ENCODE measurements around the gene MEGF11.

Gene MEGF11

DNA sequence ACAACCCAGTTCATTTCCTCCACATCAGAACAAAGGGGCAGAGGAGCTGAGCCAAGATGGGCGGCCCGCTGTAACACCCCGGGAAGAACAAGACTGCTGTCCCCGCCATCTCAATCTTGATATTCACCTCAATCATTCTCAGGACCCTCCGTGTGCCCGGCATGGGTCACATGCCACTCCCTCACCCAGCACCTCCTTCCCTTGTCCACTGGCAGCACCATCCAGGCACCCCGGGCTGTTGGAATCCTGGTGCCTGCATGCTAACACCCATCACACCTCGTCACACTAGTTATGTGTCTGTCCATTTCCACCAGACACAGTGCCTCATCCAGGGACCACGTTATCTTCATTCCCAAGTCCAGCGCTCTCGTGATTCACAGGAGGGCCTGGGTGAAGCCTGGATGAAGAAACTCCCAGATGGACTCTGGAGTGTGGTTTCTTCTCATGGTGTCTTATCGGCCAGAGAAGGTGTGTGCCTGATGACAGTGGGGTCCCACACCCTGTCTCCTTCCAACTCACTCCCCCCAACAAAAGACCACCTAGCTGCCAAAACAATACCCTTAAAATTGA is 16.7 kb downstream of the MEGF11 start:
- no peak overlapping the region for H3K9ac ChIP-seq (ENCODE audit: low read length)
- H3K27ac ChIP-seq (ENCODE audit: low read depth, low read length, poor library complexity, severe bottlenecking), result no peak overlapping the region
- H3K4me2 ChIP-seq (ENCODE audit: low read length), result no peak overlapping the region
- H2AFZ ChIP-seq (ENCODE audit: low read length), result no peak overlapping the region
- no peaks in the 10 kb centered on the region for H3K9me3 ChIP-seq (ENCODE audit: low read length)
- no peaks in the 10 kb centered on the region for H4K20me1 ChIP-seq (ENCODE audit: insufficient read depth, low read length)
- no peaks in the 10 kb centered on the region for H3K27me3 ChIP-seq (ENCODE audit: insufficient read depth, low read length)
- no peaks in the 10 kb centered on the region for H3K36me3 ChIP-seq (ENCODE audit: insufficient read depth, low read length)
- H3F3A ChIP-seq (ENCODE audit: insufficient read depth, low read length), result no peaks in the 10 kb centered on the region
- peaks cover 5% of the 10 kb centered on the region for H3K4me1 ChIP-seq (ENCODE audit: insufficient read depth, low read length, severe bottlenecking)
- no peak overlapping the region for H3K4me3 ChIP-seq (ENCODE audit: low read depth, low read length, poor library complexity, severe bottlenecking)
- H3K79me2 ChIP-seq (ENCODE audit: insufficient read depth, low read length), result no peaks in the 10 kb centered on the region
- no peaks in the 10 kb centered on the region for H3K9me2 ChIP-seq (ENCODE audit: low read depth, low read length)
- TF ChIP-seq EZH2 (IDR thresholded peaks at IDR 0.05; ENCODE audit: borderline replicate concordance, low read length), result no peak
- TF ChIP-seq, protein P1, sequence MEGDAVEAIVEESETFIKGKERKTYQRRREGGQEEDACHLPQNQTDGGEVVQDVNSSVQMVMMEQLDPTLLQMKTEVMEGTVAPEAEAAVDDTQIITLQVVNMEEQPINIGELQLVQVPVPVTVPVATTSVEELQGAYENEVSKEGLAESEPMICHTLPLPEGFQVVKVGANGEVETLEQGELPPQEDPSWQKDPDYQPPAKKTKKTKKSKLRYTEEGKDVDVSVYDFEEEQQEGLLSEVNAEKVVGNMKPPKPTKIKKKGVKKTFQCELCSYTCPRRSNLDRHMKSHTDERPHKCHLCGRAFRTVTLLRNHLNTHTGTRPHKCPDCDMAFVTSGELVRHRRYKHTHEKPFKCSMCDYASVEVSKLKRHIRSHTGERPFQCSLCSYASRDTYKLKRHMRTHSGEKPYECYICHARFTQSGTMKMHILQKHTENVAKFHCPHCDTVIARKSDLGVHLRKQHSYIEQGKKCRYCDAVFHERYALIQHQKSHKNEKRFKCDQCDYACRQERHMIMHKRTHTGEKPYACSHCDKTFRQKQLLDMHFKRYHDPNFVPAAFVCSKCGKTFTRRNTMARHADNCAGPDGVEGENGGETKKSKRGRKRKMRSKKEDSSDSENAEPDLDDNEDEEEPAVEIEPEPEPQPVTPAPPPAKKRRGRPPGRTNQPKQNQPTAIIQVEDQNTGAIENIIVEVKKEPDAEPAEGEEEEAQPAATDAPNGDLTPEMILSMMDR (IDR thresholded peaks at IDR 0.05; ENCODE audit: low read length), result no peak

DNA sequence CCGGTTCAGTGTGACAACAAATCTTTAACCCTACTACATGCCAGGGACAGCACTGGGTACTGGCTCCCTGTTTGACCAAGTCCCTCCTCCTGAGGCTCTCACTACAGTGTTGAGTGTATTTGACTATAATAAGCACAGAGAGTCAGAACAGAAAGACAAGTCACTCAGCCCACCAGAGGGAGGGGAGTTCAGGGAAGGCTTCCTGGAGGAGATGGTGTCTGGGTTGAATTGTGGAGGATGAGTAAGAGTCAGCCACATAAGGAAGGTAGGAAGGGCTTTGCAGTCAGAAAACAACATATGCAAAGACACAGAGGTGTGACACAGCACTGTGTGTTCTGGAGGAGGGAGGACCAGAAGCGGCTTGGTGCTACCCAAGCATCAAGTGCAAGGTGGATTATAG is 17.7 kb downstream of the MEGF11 start:
- H3K27ac ChIP-seq (ENCODE audit: low read depth, low read length, poor library complexity, severe bottlenecking), result no peak overlapping the region
- no peak overlapping the region for H2AFZ ChIP-seq (ENCODE audit: low read length)
- no peaks in the 10 kb centered on the region for H3K36me3 ChIP-seq (ENCODE audit: insufficient read depth, low read length)
- no peak overlapping the region for H3K9ac ChIP-seq (ENCODE audit: low read length)
- H4K20me1 ChIP-seq (ENCODE audit: insufficient read depth, low read length), result no peaks in the 10 kb centered on the region
- no peak overlapping the region for H3K4me3 ChIP-seq (ENCODE audit: low read depth, low read length, poor library complexity, severe bottlenecking)
- no peaks in the 10 kb centered on the region for H3K27me3 ChIP-seq (ENCODE audit: insufficient read depth, low read length)
- TF ChIP-seq, protein P1 (IDR thresholded peaks at IDR 0.05; ENCODE audit: low read length), result no peak
- no peak for TF ChIP-seq EZH2 (IDR thresholded peaks at IDR 0.05; ENCODE audit: borderline replicate concordance, low read length)
- no peaks in the 10 kb centered on the region for H3K4me1 ChIP-seq (ENCODE audit: insufficient read depth, low read length, severe bottlenecking)
- no peak overlapping the region for H3K4me2 ChIP-seq (ENCODE audit: low read length)
- H3K79me2 ChIP-seq (ENCODE audit: insufficient read depth, low read length), result no peaks in the 10 kb centered on the region
- H3K9me2 ChIP-seq (ENCODE audit: low read depth, low read length), result no peaks in the 10 kb centered on the region
- H3F3A ChIP-seq (ENCODE audit: insufficient read depth, low read length), result no peaks in the 10 kb centered on the region
- H3K9me3 ChIP-seq (ENCODE audit: low read length), result no peaks in the 10 kb centered on the region

DNA sequence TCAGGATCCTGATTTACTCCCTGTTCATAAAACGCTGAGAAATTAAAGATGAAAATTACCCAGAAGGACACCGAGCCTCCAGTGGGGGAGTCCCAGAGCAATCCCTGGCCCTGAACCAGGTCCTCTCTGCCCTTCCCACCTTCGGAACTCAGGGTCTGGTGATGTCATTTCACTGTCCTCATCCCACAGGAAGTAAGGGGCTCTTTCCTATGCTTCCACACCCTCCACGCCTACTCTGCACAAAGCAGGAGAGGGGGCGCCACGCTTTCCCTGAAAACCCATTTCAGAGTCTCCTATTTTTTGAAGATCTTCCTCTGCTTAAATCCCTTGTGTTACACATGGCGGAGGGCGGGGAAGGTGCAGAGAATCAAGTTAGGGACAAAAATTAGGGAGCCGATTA is 18.8 kb downstream of the MEGF11 start:
- Histone ChIP-seq H4K20me1 (ENCODE audit: insufficient read depth, low read length) (no peaks in the 10 kb centered on the region), H3K27me3 (ENCODE audit: insufficient read depth, low read length) (no peaks in the 10 kb centered on the region), H3K9me3 (ENCODE audit: low read length) (no peaks in the 10 kb centered on the region), H3K36me3 (ENCODE audit: insufficient read depth, low read length) (no peaks in the 10 kb centered on the region), H3K9me2 (ENCODE audit: low read depth, low read length) (no peaks in the 10 kb centered on the region), H3K27ac (ENCODE audit: low read depth, low read length, poor library complexity, severe bottlenecking) (no peak overlapping the region), H3K4me3 (ENCODE audit: low read depth, low read length, poor library complexity, severe bottlenecking) (no peak overlapping the region), H3F3A (ENCODE audit: insufficient read depth, low read length) (no peaks in the 10 kb centered on the region), H3K79me2 (ENCODE audit: insufficient read depth, low read length) (no peaks in the 10 kb centered on the region), H3K4me2 (ENCODE audit: low read length) (no peak overlapping the region), H3K9ac (ENCODE audit: low read length) (no peak overlapping the region), H3K4me1 (ENCODE audit: insufficient read depth, low read length, severe bottlenecking) (peaks cover 6% of the 10 kb centered on the region), H2AFZ (ENCODE audit: low read length) (no peak overlapping the region)
- TF ChIP-seq, protein P1 (IDR thresholded peaks at IDR 0.05; ENCODE audit: low read length), result no peak
- no peak for TF ChIP-seq EZH2 (IDR thresholded peaks at IDR 0.05; ENCODE audit: borderline replicate concordance, low read length)
